Endodermal cell (in vitro differentiated cells): Measurements from ENCODE around the gene PIF1. TPM values are rescaled to one million over a fixed set of nuclear protein-coding genes. Genes with fewer than 3 reads are reported as not detected.

Experiments
- DNase-seq: peaks from one replicate; pipeline ENCODE4 v3.0.0-alpha.2; 2017
- H3K27ac ChIP-seq: 2 replicates; pipeline ENCODE4 v1.5.1; 2013; ENCODE audit warnings: mild to moderate bottlenecking, low read depth, low read length, moderate library complexity
- H3K27me3 ChIP-seq: 2 replicates; pipeline ENCODE4 v1.6.1; 2013; ENCODE audit warnings: mild to moderate bottlenecking, low read length, moderate library complexity; ENCODE audit not compliant: insufficient read depth, control insufficient read depth, poor library complexity, severe bottlenecking
- H3K36me3 ChIP-seq: 2 replicates; pipeline ENCODE4 v1.7.0; 2013; ENCODE audit warnings: mild to moderate bottlenecking, low read length, moderate library complexity; ENCODE audit not compliant: control insufficient read depth, insufficient read depth
- H3K4me1 ChIP-seq: one replicate; pipeline ENCODE4 v1.7.0; 2013; ENCODE audit warnings: low read length; ENCODE audit not compliant: control insufficient read depth, insufficient read depth
- H3K4me3 ChIP-seq: 2 replicates; pipeline ENCODE4 v1.5.1; 2013; ENCODE audit warnings: mild to moderate bottlenecking, low read length, moderate library complexity
- H3K9ac ChIP-seq: 2 replicates; pipeline ENCODE4 v1.6.1; 2013; ENCODE audit warnings: mild to moderate bottlenecking, low read length, moderate library complexity; ENCODE audit not compliant: poor library complexity, severe bottlenecking; ENCODE audit errors: extremely low read depth
- H3K9me3 ChIP-seq: 2 replicates; pipeline ENCODE4 v1.6.1; 2013; ENCODE audit warnings: mild to moderate bottlenecking, low read length, moderate library complexity; ENCODE audit not compliant: control insufficient read depth
- H3K27ac Mint-ChIP-seq: 2 replicates; pipeline ENCODE4 v1.8.0; 2020; ENCODE audit warnings: mixed read lengths
- H3K27me3 Mint-ChIP-seq: 2 replicates; pipeline ENCODE4 v1.8.0; 2021; ENCODE audit warnings: mild to moderate bottlenecking, mixed read lengths; ENCODE audit not compliant: insufficient read depth
- H3K36me3 Mint-ChIP-seq: 2 replicates; pipeline ENCODE4 v1.8.0; 2020; ENCODE audit warnings: low read depth, mixed read lengths
- H3K4me1 Mint-ChIP-seq: 2 replicates; pipeline ENCODE4 v1.8.0; 2020; ENCODE audit warnings: mixed read lengths
- H3K4me3 Mint-ChIP-seq: 2 replicates; pipeline ENCODE4 v1.8.0; 2020; ENCODE audit warnings: mild to moderate bottlenecking, moderate library complexity, mixed read lengths
- H3K9me3 Mint-ChIP-seq: 2 replicates; pipeline ENCODE4 v1.8.0; 2020; ENCODE audit warnings: mild to moderate bottlenecking, mixed read lengths
- CTCF ChIP-seq: fragments of 200-600 bp; sonication (generic); conservative IDR thresholded peaks from 2 replicates; pipeline ENCODE4 v1.5.0; 2021; ENCODE audit warnings: antibody characterized with exemption, mild to moderate bottlenecking
- whole genome bisulfite sequencing, 2 experiments: methylation state at CpG; one replicate each; pipeline versions ENCODE4 v1.1.5 to v1.1.7; 2013; ENCODE audit warnings: missing lambda C conversion rate in 2 of 2, mixed read lengths in 1 of 2; ENCODE audit not compliant: insufficient coverage in 1 of 2, insufficient read length in 1 of 2; 5-methylcytosine and 5-hydroxymethylcytosine counted together
- total RNA-seq, 2 donors: library from RNA; stranded (reverse); fragmentation: NEBNext Ultra II Directional in 1 of 2; extraction: Animal tissue kit (Norgen Biotek cat#: 25700) in 1 of 2; gene quantifications; 2 replicates in 1 of 2; 3 replicates in 1 of 2; pipeline ENCODE4 v1.2.1, GENCODE V29; 2021

Gene PIF1
- total RNA-seq, 2 donors from 2014 or later, result 60.7 to 64.6 TPM

- H3K36me3 ChIP-seq, result peaks cover 3% of the 10 kb centered on the region
- DNase-seq, result no peak
- Mint-ChIP-seq H3K9me3 (no peaks in the 10 kb centered on the region), H3K4me1 (peaks cover 19% of the 10 kb centered on the region), H3K27ac (no peak overlapping the region), H3K27me3 (no peaks in the 10 kb centered on the region), H3K4me3 (no peak overlapping the region), H3K36me3 (peaks cover 1% of the 10 kb centered on the region)
- no peaks in the 10 kb centered on the region for H3K27me3 ChIP-seq
- no peaks in the 10 kb centered on the region for H3K9me3 ChIP-seq
- H3K27ac ChIP-seq, result no peak overlapping the region
- no peak overlapping the region for H3K4me3 ChIP-seq
- H3K4me1 ChIP-seq, result no peaks in the 10 kb centered on the region
- no peak overlapping the region for H3K9ac ChIP-seq
- no peak for TF ChIP-seq CTCF
These were observed 44.1 kb upstream of the PIF1 start for GRCh38 chr15:64869501-64869900.

- peaks cover 20% of the 10 kb centered on the region for H3K36me3 Mint-ChIP-seq
- H3K27me3 Mint-ChIP-seq, result no peaks in the 10 kb centered on the region
- no peaks in the 10 kb centered on the region for H3K9me3 ChIP-seq
- H3K9me3 Mint-ChIP-seq, result no peaks in the 10 kb centered on the region
- H3K4me1 ChIP-seq, result no peaks in the 10 kb centered on the region
- peak overlapping the region; percentile 75 for H3K27ac Mint-ChIP-seq
- H3K27ac ChIP-seq, result peak overlapping the region; percentile 44
- 57 to 88% methylated on average over 4 to 6 of the region's 6 CpGs for WGBS, 2 experiments
- no peak overlapping the region for H3K4me3 Mint-ChIP-seq
- no peak overlapping the region for H3K4me3 ChIP-seq
- peaks cover 12% of the 10 kb centered on the region for H3K36me3 ChIP-seq
- no peaks in the 10 kb centered on the region for H3K27me3 ChIP-seq
- DNase-seq, result peak; percentile 83
- no peak overlapping the region for H3K9ac ChIP-seq
- peaks cover 23% of the 10 kb centered on the region for H3K4me1 Mint-ChIP-seq
- no peak for TF ChIP-seq CTCF
These were observed 40.6 kb upstream of the PIF1 start for GRCh38 chr15:64865998-64866520.

DNA sequence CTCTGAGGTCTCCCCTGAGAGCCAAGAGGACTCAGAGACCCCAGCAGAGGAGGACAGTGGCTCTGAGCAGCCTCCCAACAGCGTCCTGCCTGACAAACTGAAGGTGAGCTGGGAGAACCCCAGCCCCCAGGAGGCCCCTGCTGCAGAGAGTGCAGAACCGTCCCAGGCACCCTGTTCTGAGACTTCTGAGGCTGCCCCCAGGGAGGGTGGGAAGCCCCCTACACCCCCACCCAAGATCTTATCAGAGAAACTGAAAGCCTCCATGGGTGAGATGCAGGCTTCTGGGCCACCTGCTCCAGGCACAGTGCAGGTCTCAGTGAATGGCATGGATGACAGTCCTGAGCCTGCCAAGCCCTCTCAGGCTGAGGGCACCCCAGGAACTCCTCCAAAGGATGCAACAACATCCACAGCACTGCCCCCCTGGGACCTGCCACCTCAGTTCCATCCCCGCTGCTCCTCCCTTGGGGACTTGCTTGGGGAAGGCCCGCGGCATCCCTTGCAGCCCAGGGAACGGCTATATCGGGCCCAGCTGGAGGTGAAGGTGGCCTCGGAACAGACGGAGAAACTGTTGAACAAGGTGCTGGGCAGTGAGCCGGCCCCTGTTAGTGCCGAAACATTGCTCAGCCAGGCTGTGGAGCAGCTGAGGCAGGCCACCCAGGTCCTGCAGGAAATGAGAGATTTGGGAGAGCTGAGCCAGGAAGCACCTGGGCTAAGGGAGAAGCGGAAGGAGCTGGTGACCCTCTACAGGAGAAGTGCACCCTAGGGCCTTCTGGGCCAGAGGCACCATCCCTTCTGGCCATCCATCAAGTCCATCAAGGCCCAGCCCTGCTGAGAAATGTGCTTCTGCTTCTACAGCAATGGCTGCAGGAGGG is 39.9 kb upstream of the PIF1 start:
- Mint-ChIP-seq H3K36me3 (peaks cover 22% of the 10 kb centered on the region), H3K9me3 (no peaks in the 10 kb centered on the region), H3K27ac (no peak overlapping the region), H3K4me3 (no peak overlapping the region), H3K4me1 (peaks cover 23% of the 10 kb centered on the region), H3K27me3 (no peaks in the 10 kb centered on the region)
- H3K27me3 ChIP-seq, result no peaks in the 10 kb centered on the region
- 93 to 95% methylated on average over 8 to 12 of the region's 12 CpGs for WGBS, 2 experiments
- no peak for TF ChIP-seq CTCF
- no peaks in the 10 kb centered on the region for H3K9me3 ChIP-seq
- no peaks in the 10 kb centered on the region for H3K4me1 ChIP-seq
- H3K27ac ChIP-seq, result peak overlapping the region; percentile 44
- no peak for DNase-seq
- peaks cover 19% of the 10 kb centered on the region for H3K36me3 ChIP-seq
- no peak overlapping the region for H3K4me3 ChIP-seq
- no peak overlapping the region for H3K9ac ChIP-seq
